ENCODE results near the gene RGS17. TPM values are rescaled to one million over a fixed set of nuclear protein-coding genes. Genes with fewer than 3 reads are reported as not detected.
A peak's percentile ranks its signal among the peaks of the same experiment; 100 is the strongest.

RGS17 gene
- total RNA-seq (2016; rRNA removed; fragmentation: Illumina TruSeq; extraction: Trizol): not detected in 2 replicates
- not detected in 2 replicates for total RNA-seq (2016; cell fraction: cytosol; rRNA removed; fragmentation: Illumina TruSeq; extraction: Trizol; ENCODE audit: low read depth)
- total RNA-seq (2016; cell fraction: insoluble cytoplasmic fraction; rRNA removed; fragmentation: Illumina TruSeq; extraction: Trizol): not detected in 2 replicates
- not detected in 2 replicates for total RNA-seq (2016; cell fraction: membrane; rRNA removed; fragmentation: Illumina TruSeq; extraction: Trizol)
- not detected in 2 replicates for total RNA-seq (2016; cell fraction: nucleus; rRNA removed; fragmentation: Illumina TruSeq; extraction: Trizol)
- polyA plus RNA-seq (2011; rRNA removed): 0.04 TPM in 1 of 2 replicates, not detected in the other
- not detected in 2 replicates for polyA plus RNA-seq (2011; cell fraction: cytosol; rRNA removed)
- polyA plus RNA-seq (2011; cell fraction: nucleus; rRNA removed): not detected in 2 replicates
- 0.20 and 0.32 TPM in 2 replicates for polyA plus RNA-seq (2012)
- polyA plus RNA-seq (2016; cell fraction: cytosol; fragmentation: Illumina TruSeq; extraction: Trizol; ENCODE audit: low read depth): not detected in 2 replicates
- polyA plus RNA-seq (2016; cell fraction: insoluble cytoplasmic fraction; fragmentation: Illumina TruSeq; extraction: Trizol; ENCODE audit: low read depth): not detected in 2 replicates
- not detected in 2 replicates for polyA plus RNA-seq (2016; cell fraction: membrane; fragmentation: Illumina TruSeq; extraction: Trizol; ENCODE audit: low read depth)
- polyA plus RNA-seq (2016; cell fraction: nucleus; fragmentation: Illumina TruSeq; extraction: Trizol; ENCODE audit: insufficient read depth, low read depth): not detected in 2 replicates
- polyA minus RNA-seq (2011; rRNA and poly(A)+ RNA removed; ENCODE audit: low replicate concordance): not detected in 2 replicates
- polyA minus RNA-seq (2011; cell fraction: cytosol; rRNA and poly(A)+ RNA removed): not detected in 2 replicates
- polyA minus RNA-seq (2011; cell fraction: nucleus; rRNA and poly(A)+ RNA removed): under 0.01 TPM in 1 of 2 replicates, not detected in the other
- percentile 10 among the genes with signal in this experiment for Bru-seq, nascent RNA
- percentile 7 among the genes with signal in this experiment for BruChase-seq, experiment 1, labeled RNA remaining after a 6-hour chase
- BruChase-seq, experiment 2, labeled RNA remaining after a 2-hour chase: percentile 9 among the genes with signal in this experiment
- long read RNA-seq, experiment 1: 0 reads
- long read RNA-seq, experiment 2: 0 reads

GRCh38 chr6:153131037-153131981, at the start of gene RGS17:
Gene RGS17 (minus strand): TSS chr6:153131282. CDS start chr6:153044018, 87,264 bp downstream.
- intact Hi-C loops (cut with micrococcal nuclease; ENCODE audit: unreplicated experiment): no loop called here
- in situ Hi-C loops (cut with HindIII; ENCODE audit: extremely low pct_ligation_motif_present, low pct_unique_long_range_greater_than_20kb): no loop called here
- Histone ChIP-seq H3K27ac (ENCODE audit: extremely low read length, insufficient read depth, low read length) (no peak within 1 kb of the TSS), H2AFZ (ENCODE audit: low read length) (peak within 1 kb of the TSS; percentile 88), H3K36me3 (replicated peaks in 1 of 2; ENCODE audit: control insufficient read depth in 1 of 2, insufficient read depth in 2 of 2, low read length in 2 of 2) (no peaks in the 10 kb centered on the region), H3K9me3 (ENCODE audit: low read length) (no peaks in the 10 kb centered on the region), H3K4me2 (ENCODE audit: low read depth, low read length) (peak within 1 kb of the TSS; percentile 95), H3K27me3 (ENCODE audit: control insufficient read depth in 1 of 2, insufficient read depth in 2 of 2, low read length in 2 of 2) (peaks cover 6 to 57% of the 10 kb centered on the region in 2 experiments; a peak in 4 of 5 replicates), H3K79me2 (ENCODE audit: insufficient read depth, low read length) (no peaks in the 10 kb centered on the region), H3K4me1 (ENCODE audit: insufficient read depth, low read length) (peaks cover 11% of the 10 kb centered on the region), H3K9ac (ENCODE audit: insufficient read depth, low read depth, low read length) (peak within 1 kb of the TSS; percentile 34; the same call in 1 of the 2 replicates), H4K20me1 (ENCODE audit: insufficient read depth, low read length) (no peaks in the 10 kb centered on the region), H3K4me3 (replicated peaks in 1 of 3; ENCODE audit: insufficient read depth in 1 of 3, low read depth in 2 of 3, low read length in 3 of 3) (peak within 1 kb of the TSS; percentile 62 to 77 (median 67))
- WGBS (ENCODE audit: low lambda C conversion rate): 13% methylated on average over 42 of the region's 89 CpGs
- ChIA-PET CTCF (ENCODE audit: low intra/inter-chr PET ratio, low total read pairs) (no interaction called here), POLR2A (no interaction called here)
- DNase-seq (ENCODE audit: low spot score): no peak
- peak; percentile 75 for ATAC-seq
- FAIRE-seq: no peak
- BruUV-seq (replicated peaks): no TSS peak
- no peak for TF ChIP-seq TEAD3 (CRISPR knock-in tag; optimal IDR thresholded peaks at IDR 0.05; ENCODE audit: borderline replicate concordance)
- TF ChIP-seq POGZ (CRISPR knock-in tag; IDR thresholded peaks at IDR 0.05): no peak
- TF ChIP-seq SSRP1 (CRISPR knock-in tag; IDR thresholded peaks at IDR 0.05): no peak
- TF ChIP-seq ZFP36L2 (CRISPR knock-in tag; IDR thresholded peaks at IDR 0.05): no peak
- TF ChIP-seq YEATS2 (CRISPR knock-in tag; IDR thresholded peaks at IDR 0.05; ENCODE audit: borderline replicate concordance): no peak
- no peak for TF ChIP-seq NR2F2 (IDR thresholded peaks at IDR 0.05; ENCODE audit: borderline replicate concordance, low read depth)
- TF ChIP-seq CSRNP1 (CRISPR knock-in tag; IDR thresholded peaks at IDR 0.05): no peak
- TF ChIP-seq ZNF143 (CRISPR knock-in tag; IDR thresholded peaks at IDR 0.05): no peak
- TF ChIP-seq TERF1 (CRISPR knock-in tag; IDR thresholded peaks at IDR 0.05): no peak
- no peak for TF ChIP-seq RFX3 (CRISPR knock-in tag; IDR thresholded peaks at IDR 0.05)
- TF ChIP-seq KLF9 (CRISPR knock-in tag; IDR thresholded peaks at IDR 0.05; ENCODE audit: low read depth): no peak
- TF ChIP-seq HNRNPH1 (optimal IDR thresholded peaks at IDR 0.05; ENCODE audit: low read depth, low read length): no peak
- TF ChIP-seq MAF1 (CRISPR knock-in tag; IDR thresholded peaks at IDR 0.05; ENCODE audit: borderline replicate concordance): no peak
- no peak for TF ChIP-seq ZNF414 (CRISPR knock-in tag; IDR thresholded peaks at IDR 0.05)
- TF ChIP-seq ZSCAN25 (CRISPR knock-in tag; IDR thresholded peaks at IDR 0.05): 0 out of 2 replicates have a peak, but pooled peaks have one; percentile 37
- TF ChIP-seq ZNF446 (CRISPR knock-in tag; IDR thresholded peaks at IDR 0.05): 0 out of 2 replicates have a peak, but pooled peaks have one; percentile 13
